Measurements from ENCODE around the gene SHANK2.

SHANK2 gene

DNA sequence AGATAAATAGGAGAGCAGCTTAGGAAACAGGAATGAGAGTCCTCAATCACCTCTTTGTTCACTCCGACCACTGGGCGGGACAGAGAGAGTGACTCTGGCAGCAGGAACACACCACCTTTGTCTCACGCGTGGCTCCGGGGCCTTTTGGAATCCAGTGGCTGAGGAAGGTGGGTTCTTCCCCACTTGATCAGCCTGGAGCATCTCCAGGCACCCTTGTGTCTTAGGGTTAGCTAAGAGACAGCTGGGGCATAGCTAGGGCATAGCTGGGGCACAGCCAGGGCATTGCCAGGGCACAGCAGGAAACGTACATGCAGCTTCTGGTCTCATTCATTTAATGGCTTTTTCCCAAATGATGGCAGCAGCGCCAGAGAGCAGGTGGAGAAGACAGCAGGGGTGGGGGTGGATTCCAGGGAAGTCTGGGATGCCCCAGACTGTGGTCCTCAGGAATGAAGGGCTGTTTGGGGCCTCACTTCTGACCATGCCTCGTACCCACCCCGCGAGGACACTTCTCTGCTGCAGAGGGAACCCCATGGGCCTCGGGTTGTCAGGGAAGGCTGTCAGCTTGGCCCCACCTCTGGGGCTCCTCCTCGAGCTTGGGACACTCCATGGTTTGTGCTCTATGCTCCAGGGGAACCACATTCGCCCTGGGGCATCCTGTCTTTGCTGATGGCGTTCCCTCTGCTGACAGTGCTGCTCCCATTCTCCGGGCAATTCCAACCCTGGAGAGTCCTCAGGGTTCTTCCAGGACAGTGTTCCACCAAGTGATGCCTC is 30.4 kb upstream of the SHANK2 start:
- H3K4me1 ChIP-seq (ENCODE audit: insufficient read depth, low read length), result no peaks in the 10 kb centered on the region
- DNase-seq, result no peak

GRCh38 chr11:71281831-71282230 is 29.5 kb upstream of the SHANK2 start:
- Histone ChIP-seq H2AFZ (ENCODE audit: low read depth, low read length) (no peak overlapping the region), H3K36me3 (ENCODE audit: insufficient read depth, low read length) (no peaks in the 10 kb centered on the region), H3K4me1 (ENCODE audit: insufficient read depth, low read length) (no peaks in the 10 kb centered on the region), H3K9ac (ENCODE audit: low read depth, low read length) (no peak overlapping the region), H3K79me2 (ENCODE audit: insufficient read depth, low read length) (no peaks in the 10 kb centered on the region), H3K4me2 (ENCODE audit: insufficient read depth, low read length) (no peak overlapping the region), H4K20me1 (ENCODE audit: insufficient read depth, low read length) (no peaks in the 10 kb centered on the region), H3K9me3 (ENCODE audit: insufficient read depth, low read length, severe bottlenecking) (no peaks in the 10 kb centered on the region), H3K27ac (ENCODE audit: low read length) (no peak overlapping the region), H3K4me3 (ENCODE audit: low read depth in 1 of 2, low read length in 2 of 2) (no peak overlapping the region), H3K27me3 (ENCODE audit: insufficient read depth, low read length, poor library complexity) (no peaks in the 10 kb centered on the region)
- TF ChIP-seq EZH2 (IDR thresholded peaks at IDR 0.05; ENCODE audit: borderline replicate concordance, low read depth, low read length, severe bottlenecking), result no peak
- TF ChIP-seq CTCF (IDR thresholded peaks at IDR 0.05; ENCODE audit: borderline replicate concordance, extremely low read depth, low read length, poor library complexity, severe bottlenecking), result no peak
- ATAC-seq (ENCODE audit: insufficient read depth, low read depth) (no peak), DNase-seq (no peak)

More for the DNA sequence above, 30.4 kb upstream of the SHANK2 start:
- no peak for TF ChIP-seq EZH2 (IDR thresholded peaks at IDR 0.05; ENCODE audit: borderline replicate concordance, low read depth, low read length, severe bottlenecking)
- TF ChIP-seq CTCF (IDR thresholded peaks at IDR 0.05; ENCODE audit: borderline replicate concordance, extremely low read depth, low read length, poor library complexity, severe bottlenecking), result no peak
- ATAC-seq (ENCODE audit: insufficient read depth, low read depth), result no peak
- Histone ChIP-seq H3K4me2 (ENCODE audit: insufficient read depth, low read length) (no peak overlapping the region), H3K36me3 (ENCODE audit: insufficient read depth, low read length) (no peaks in the 10 kb centered on the region), H3K79me2 (ENCODE audit: insufficient read depth, low read length) (no peaks in the 10 kb centered on the region), H3K4me3 (ENCODE audit: low read depth in 1 of 2, low read length in 2 of 2) (no peak overlapping the region), H2AFZ (ENCODE audit: low read depth, low read length) (no peak overlapping the region), H3K9ac (ENCODE audit: low read depth, low read length) (no peak overlapping the region), H3K27ac (ENCODE audit: low read length) (no peak overlapping the region), H3K27me3 (ENCODE audit: insufficient read depth, low read length, poor library complexity) (no peaks in the 10 kb centered on the region), H3K9me3 (ENCODE audit: insufficient read depth, low read length, severe bottlenecking) (no peaks in the 10 kb centered on the region), H4K20me1 (ENCODE audit: insufficient read depth, low read length) (no peaks in the 10 kb centered on the region)

GRCh38 chr11:71281204-71281603 is 28.8 kb upstream of the SHANK2 start:
- H3K9ac ChIP-seq (ENCODE audit: low read depth, low read length), result no peak overlapping the region
- H3K36me3 ChIP-seq (ENCODE audit: insufficient read depth, low read length), result no peaks in the 10 kb centered on the region
- no peaks in the 10 kb centered on the region for H3K4me1 ChIP-seq (ENCODE audit: insufficient read depth, low read length)
- no peak overlapping the region for H3K4me2 ChIP-seq (ENCODE audit: insufficient read depth, low read length)
- no peaks in the 10 kb centered on the region for H3K9me3 ChIP-seq (ENCODE audit: insufficient read depth, low read length, severe bottlenecking)
- H4K20me1 ChIP-seq (ENCODE audit: insufficient read depth, low read length), result no peaks in the 10 kb centered on the region
- no peaks in the 10 kb centered on the region for H3K79me2 ChIP-seq (ENCODE audit: insufficient read depth, low read length)
- DNase-seq (no peak), ATAC-seq (ENCODE audit: insufficient read depth, low read depth) (no peak)
- no peak overlapping the region for H3K27ac ChIP-seq (ENCODE audit: low read length)
- H3K4me3 ChIP-seq (ENCODE audit: low read depth in 1 of 2, low read length in 2 of 2), result no peak overlapping the region
- TF ChIP-seq EZH2 (IDR thresholded peaks at IDR 0.05; ENCODE audit: borderline replicate concordance, low read depth, low read length, severe bottlenecking) (no peak), CTCF (IDR thresholded peaks at IDR 0.05; ENCODE audit: borderline replicate concordance, extremely low read depth, low read length, poor library complexity, severe bottlenecking) (no peak)
- H3K27me3 ChIP-seq (ENCODE audit: insufficient read depth, low read length, poor library complexity), result no peaks in the 10 kb centered on the region
- H2AFZ ChIP-seq (ENCODE audit: low read depth, low read length), result no peak overlapping the region

Measured in DND-41 (cell line).